Placental epithelial cell (primary cell): ENCODE results near the gene SGTA. TPM values are rescaled to one million over a fixed set of nuclear protein-coding genes. Genes with fewer than 3 reads are reported as not detected.

ENCODE experiments used
- total RNA-seq: library from RNA; depleted of rRNA; stranded (reverse); fragments of >200 nt; gene quantifications from 2 replicates; pipeline ENCODE4 v1.2.3, GENCODE V29; 2012

Gene SGTA, protein sequence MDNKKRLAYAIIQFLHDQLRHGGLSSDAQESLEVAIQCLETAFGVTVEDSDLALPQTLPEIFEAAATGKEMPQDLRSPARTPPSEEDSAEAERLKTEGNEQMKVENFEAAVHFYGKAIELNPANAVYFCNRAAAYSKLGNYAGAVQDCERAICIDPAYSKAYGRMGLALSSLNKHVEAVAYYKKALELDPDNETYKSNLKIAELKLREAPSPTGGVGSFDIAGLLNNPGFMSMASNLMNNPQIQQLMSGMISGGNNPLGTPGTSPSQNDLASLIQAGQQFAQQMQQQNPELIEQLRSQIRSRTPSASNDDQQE
- 43.2 and 64.3 TPM in 2 replicates for total RNA-seq

GRCh38 chr19:2782936-2783780 lies at the start of gene SGTA:
Gene SGTA, minus strand, starts transcription at chr19:2783273. Its CDS starts 14,205 bp downstream, at chr19:2769068.

DNA sequence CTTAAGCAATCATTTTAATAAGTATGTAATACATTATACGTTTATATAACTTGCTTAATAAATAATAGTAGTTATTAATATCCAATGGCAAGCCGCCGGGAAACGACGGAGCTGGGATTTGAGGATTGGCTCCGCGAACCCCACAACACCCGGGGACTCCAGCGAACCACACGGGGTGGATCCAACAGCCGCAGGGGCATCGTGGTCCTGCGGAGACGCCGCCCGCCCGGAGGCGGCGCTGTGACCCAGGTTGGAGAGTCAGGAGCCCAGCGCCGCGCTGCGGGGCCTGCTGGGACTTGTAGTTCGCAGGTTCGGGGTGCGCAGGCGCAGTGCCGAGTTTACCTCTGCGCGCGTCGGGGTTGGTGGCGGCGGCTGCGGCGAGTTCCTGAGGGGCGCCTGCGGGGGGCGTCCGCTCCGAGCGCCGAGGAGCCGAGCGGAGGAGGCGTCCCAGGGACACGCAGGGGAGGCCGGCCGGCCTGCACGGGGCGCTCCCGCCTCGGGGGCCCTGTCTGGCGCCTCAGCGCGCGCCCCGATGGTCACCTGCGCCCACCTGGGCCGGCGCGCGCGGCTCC lies 36.6 kb upstream of the SGTA start, which contains the start of gene ZNF554:
Gene ZNF554, plus strand, starts transcription at position 329 of the 572 bp plus-strand sequence. Its CDS starts 204 bp downstream, at position 533.

DNA sequence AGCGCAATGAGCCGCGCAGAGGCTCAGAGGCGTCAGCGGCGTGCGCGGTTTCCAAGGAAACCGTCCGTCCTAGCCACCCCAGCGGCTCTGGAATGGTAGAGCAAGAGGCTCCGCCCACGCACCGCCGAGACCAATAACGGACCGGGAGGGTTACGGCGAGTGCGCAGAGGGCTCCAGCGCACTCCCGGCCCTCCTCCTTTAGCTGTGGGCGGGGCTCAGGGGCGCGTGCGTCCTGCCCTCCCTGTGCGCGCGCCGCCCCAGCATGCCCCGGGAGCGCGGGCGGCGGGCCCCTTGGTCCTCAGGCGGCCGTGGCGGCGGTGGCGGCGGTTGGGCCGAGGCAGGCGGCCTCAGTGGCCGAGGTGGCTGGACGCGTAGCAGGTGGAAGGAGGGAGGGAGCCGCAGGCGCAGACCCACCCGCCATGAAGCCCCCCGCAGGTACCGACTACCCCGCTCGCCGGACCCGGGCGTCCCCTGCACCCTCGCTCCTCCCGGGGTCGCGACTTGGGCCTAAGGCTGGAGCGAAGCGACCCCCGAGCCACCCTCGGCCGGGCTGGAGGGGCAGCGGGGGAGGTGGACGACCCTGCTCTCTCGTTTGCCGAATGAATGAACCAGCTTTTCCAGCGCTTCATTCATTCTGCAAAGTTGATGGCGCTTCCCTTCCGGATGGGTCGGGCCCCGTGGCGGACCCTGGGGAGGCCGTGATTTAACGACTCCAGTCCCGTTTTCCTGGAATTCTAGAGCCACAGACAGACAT lies 2.3 kb upstream of the SGTA start, which contains the start of gene THOP1:
Gene THOP1, plus strand, starts transcription at position 260 of the 754 bp plus-strand sequence. Its CDS starts 160 bp downstream, at position 420.

DNA sequence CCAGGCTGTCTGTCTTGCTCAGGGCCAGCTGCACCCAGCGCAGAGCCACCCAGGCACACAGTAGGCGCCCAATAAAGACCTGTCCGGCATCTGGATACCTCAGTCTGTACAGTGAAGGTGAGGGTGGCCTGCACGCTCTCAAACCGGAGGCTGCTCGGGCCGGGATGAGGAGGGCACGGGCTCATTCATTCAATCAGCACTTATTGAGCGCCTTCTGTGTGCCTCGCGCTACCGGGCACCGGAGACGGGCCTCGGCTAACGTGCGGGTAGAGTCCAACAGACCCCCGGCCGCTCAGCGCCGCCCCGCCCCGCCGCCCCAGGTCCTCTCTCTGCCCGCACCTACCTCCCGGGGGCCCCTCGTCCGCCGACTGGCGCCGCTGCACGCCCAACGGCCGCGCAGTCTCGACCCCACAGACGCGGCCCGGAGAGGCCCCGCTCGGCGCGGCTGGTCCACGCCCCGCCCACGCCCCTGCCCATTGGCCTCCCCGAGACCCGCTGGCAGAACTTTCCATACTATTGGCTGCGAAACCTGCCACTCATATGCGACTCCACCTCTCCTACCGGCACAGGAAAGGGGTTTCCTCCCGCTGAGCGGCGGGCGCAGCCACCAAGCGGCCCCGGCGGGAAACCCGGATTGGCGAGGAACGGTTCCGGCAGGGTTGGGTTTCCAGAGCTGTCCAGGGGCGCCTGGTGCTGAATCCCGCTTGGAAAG lies 43.3 kb downstream of the SGTA start, which contains the start of gene SLC39A3:
Gene SLC39A3, minus strand, starts transcription at position 416 of the 712 bp plus-strand sequence. CDS start 2,760 bp downstream, outside the sequence.

GRCh38 chr19:2720777-2721569 lies 62.1 kb downstream of the SGTA start, which contains the start of gene DIRAS1:
Gene DIRAS1, minus strand, starts transcription at chr19:2721372. Its CDS starts 3,566 bp downstream, at chr19:2717806.

Other genes starting within 250 kb of the SGTA start
- 0.11 and 0.39 TPM in 2 replicates for gene GNG7, start 80.6 kb downstream of the SGTA start, total RNA-seq
- under 0.01 and 0.79 TPM in 2 replicates for gene DIRAS1, start 61.9 kb downstream of the SGTA start, total RNA-seq
- 23.6 and 29.3 TPM in 2 replicates for gene SLC39A3, start 43.3 kb downstream of the SGTA start, total RNA-seq
- 44.4 and 134 TPM in 2 replicates for gene THOP1, start 2.2 kb upstream of the SGTA start, total RNA-seq
- 7.2 and 10.2 TPM in 2 replicates for gene ZNF554, start 36.6 kb upstream of the SGTA start, total RNA-seq
- 7.5 and 10.1 TPM in 2 replicates for gene ZNF555, start 58.2 kb upstream of the SGTA start, total RNA-seq
- gene ZNF556, start 84.1 kb upstream of the SGTA start, total RNA-seq, result not detected in 2 replicates
- 3.1 and 5.5 TPM in 2 replicates for gene ZNF57, start 117.7 kb upstream of the SGTA start, total RNA-seq
- 1.6 and 3.5 TPM in 2 replicates for gene ZNF77, start 161.7 kb upstream of the SGTA start, total RNA-seq
- gene TLE6, start 194.3 kb upstream of the SGTA start, total RNA-seq, result not detected in 2 replicates
- gene TLE2, start 246.0 kb upstream of the SGTA start, total RNA-seq, result 0.11 and 3.1 TPM in 2 replicates